Left lung (tissue), 10 donors: ENCODE results near the gene SLC38A10. TPM values are rescaled to one million over a fixed set of nuclear protein-coding genes. Genes with fewer than 3 reads are reported as not detected.
A peak's percentile ranks its signal among the peaks of the same experiment; 100 is the strongest.

Experiments used
- ATAC-seq: fragments of 200-7000 bp; cut with Tn5 transposase; one replicate; pipeline ENCODE4 v1.9.1; 2020; ENCODE audit warnings: moderate library complexity
- DNase-seq, 4 donors: peaks; one replicate each; pipeline ENCODE4 v3.0.0-alpha.2; 2013 to 2020
- H3K27ac ChIP-seq, 2 donors: fragments of 200-600 bp; sonication (generic) in 1 of 2; one replicate each; pipeline versions ENCODE4 v1.5.0 to v1.8.0; 2020 to 2021
- H3K27me3 ChIP-seq, 2 donors: fragments of 200-600 bp; sonication (generic) in 1 of 2; one replicate each; pipeline versions ENCODE4 v1.5.0 to v1.8.0; 2020 to 2021
- H3K36me3 ChIP-seq, 2 donors: fragments of 200-600 bp; sonication (generic) in 1 of 2; one replicate each; pipeline versions ENCODE4 v1.5.0 to v1.8.0; 2020 to 2021
- H3K4me1 ChIP-seq, 2 donors: fragments of 200-600 bp; one replicate each; pipeline ENCODE4 v1.8.0; 2021
- H3K4me3 ChIP-seq, 2 donors: fragments of 200-600 bp; sonication (generic) in 1 of 2; one replicate each; pipeline versions ENCODE4 v1.5.0 to v1.8.0; 2020 to 2021; ENCODE audit warnings: mild to moderate bottlenecking in 1 of 2
- H3K9me3 ChIP-seq, 2 donors: fragments of 200-600 bp; sonication (generic) in 1 of 2; one replicate each; pipeline versions ENCODE4 v1.5.0 to v1.8.0; 2020 to 2021
- intact Hi-C, 2 donors: fragments of 100-400 bp; cut with DNase I; formaldehyde crosslinking; loops; one replicate each; pipeline versions ENCODE4 v1.11.2 to v1.14.2; 2022
- polyA plus RNA-seq, 6 donors: library from polyadenylated mRNA; unstranded; fragments of 120-200 nt; gene quantifications; one replicate each; pipeline ENCODE4 v1.2.1, GENCODE V29; 2013; ENCODE audit not compliant: insufficient read length in 6 of 6
- total RNA-seq, 2 donors: library from RNA; stranded (reverse); fragmentation: NEBNext Ultra II Directional; extraction: Animal tissue kit (Norgen Biotek cat#: 25700); gene quantifications; one replicate each; pipeline ENCODE4 v1.2.1, GENCODE V29; 2021
- TF ChIP-seq, protein P1 (sequence below), 2 donors: fragments of 200-600 bp; sonication (generic) in 1 of 2; IDR thresholded peaks; one replicate each; pipeline versions ENCODE4 v1.5.0 to v1.8.0; 2021; ENCODE audit warnings: antibody characterized with exemption in 2 of 2
- donor health status: DM: no; HTN: yes; CAD: no.
- donor health status: DM: no; HTN: no; CAD: no.

SLC38A10 gene
- total and polyA plus RNA-seq, 8 donors = 48.4 to 109 (median 63.0) TPM

- no peak for ATAC-seq
- Histone ChIP-seq H3K4me3 (no peak overlapping the region), H3K27me3 (no peaks in the 10 kb centered on the region), H3K4me1 (peaks cover 17 to 27% of the 10 kb centered on the region in 2 donors), H3K27ac (no peak overlapping the region), H3K36me3 (no peaks in the 10 kb centered on the region), H3K9me3 (no peaks in the 10 kb centered on the region)
- intact Hi-C loops = no loop called here
- DNase-seq = peak in 1 of 4 donors; percentile 45
- TF ChIP-seq, protein P1, sequence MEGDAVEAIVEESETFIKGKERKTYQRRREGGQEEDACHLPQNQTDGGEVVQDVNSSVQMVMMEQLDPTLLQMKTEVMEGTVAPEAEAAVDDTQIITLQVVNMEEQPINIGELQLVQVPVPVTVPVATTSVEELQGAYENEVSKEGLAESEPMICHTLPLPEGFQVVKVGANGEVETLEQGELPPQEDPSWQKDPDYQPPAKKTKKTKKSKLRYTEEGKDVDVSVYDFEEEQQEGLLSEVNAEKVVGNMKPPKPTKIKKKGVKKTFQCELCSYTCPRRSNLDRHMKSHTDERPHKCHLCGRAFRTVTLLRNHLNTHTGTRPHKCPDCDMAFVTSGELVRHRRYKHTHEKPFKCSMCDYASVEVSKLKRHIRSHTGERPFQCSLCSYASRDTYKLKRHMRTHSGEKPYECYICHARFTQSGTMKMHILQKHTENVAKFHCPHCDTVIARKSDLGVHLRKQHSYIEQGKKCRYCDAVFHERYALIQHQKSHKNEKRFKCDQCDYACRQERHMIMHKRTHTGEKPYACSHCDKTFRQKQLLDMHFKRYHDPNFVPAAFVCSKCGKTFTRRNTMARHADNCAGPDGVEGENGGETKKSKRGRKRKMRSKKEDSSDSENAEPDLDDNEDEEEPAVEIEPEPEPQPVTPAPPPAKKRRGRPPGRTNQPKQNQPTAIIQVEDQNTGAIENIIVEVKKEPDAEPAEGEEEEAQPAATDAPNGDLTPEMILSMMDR (IDR thresholded peaks at IDR 0.05) = no peak
Observed at GRCh38 chr17:81312624-81313325, 17.7 kb upstream of the SLC38A10 start.

DNA sequence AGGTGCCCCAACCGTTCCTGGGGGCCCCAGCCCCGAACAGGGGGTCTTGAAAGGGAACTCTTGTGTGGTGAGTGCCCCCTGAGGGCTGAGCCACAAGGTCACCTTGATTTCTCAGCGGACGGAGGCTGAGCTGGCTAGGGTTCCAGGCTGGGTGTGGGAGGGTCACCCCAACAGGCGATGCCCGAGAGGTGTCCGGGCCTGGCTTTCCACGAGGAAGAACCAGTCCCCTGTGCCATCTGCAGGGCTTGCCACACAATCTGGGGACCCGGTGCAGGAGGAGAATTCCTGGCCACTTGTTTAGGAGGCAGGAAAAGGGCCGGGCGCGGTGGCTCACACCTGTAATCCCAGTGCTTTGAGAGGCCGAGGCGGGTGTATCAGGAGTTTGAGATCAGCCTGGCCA is 16.8 kb upstream of the SLC38A10 start:
- TF ChIP-seq, protein P1 (IDR thresholded peaks at IDR 0.05) = no peak
- H3K4me3 ChIP-seq = no peak overlapping the region
- DNase-seq (peak in 1 of 4 donors; percentile 64), ATAC-seq (no peak)
- no peaks in the 10 kb centered on the region for H3K36me3 ChIP-seq
- intact Hi-C loops = no loop called here
- no peak overlapping the region for H3K27ac ChIP-seq
- H3K4me1 ChIP-seq = peaks cover 17 to 30% of the 10 kb centered on the region in 2 donors
- no peaks in the 10 kb centered on the region for H3K27me3 ChIP-seq
- no peaks in the 10 kb centered on the region for H3K9me3 ChIP-seq

DNA sequence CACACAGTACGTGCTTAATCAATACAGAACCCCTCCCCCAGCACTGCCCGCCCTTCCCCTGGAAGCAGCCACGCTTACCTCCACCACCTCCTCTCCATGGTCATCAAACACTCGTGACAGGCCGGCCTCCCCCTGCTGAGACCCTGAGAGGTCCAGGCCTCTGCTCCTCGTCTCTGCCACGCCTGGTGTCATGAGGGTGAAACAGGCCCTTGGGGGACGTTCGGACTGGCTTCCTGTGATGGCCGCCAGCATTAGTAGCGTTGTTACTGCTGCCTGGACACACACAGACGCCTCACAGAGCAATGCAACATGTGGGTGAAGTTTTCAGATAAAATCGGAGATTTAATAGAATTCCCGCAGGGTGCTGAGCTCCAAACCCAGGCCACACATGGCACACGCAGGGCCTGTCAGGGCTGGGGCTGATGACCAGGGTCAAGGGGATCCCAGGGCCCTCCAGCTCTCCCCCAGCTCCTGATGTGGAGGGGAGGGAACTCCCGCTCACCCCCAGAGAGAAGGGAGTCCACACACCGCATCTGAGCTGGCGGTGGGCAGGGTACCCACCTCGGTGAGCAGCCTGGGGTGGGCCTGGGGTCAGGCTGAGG is 15.9 kb upstream of the SLC38A10 start:
- intact Hi-C loops = no loop called here
- no peak overlapping the region for H3K27ac ChIP-seq
- H3K4me1 ChIP-seq = peaks cover 17 to 33% of the 10 kb centered on the region in 2 donors
- peak in 1 of 4 donors; percentile 63 for DNase-seq
- no peaks in the 10 kb centered on the region for H3K9me3 ChIP-seq
- no peaks in the 10 kb centered on the region for H3K36me3 ChIP-seq
- no peak overlapping the region for H3K4me3 ChIP-seq
- H3K27me3 ChIP-seq = no peaks in the 10 kb centered on the region
- TF ChIP-seq, protein P1 (IDR thresholded peaks at IDR 0.05) = no peak
- ATAC-seq = no peak

GRCh38 chr17:81309859-81310839 is 15.0 kb upstream of the SLC38A10 start:
- Histone ChIP-seq H3K4me1 (peaks cover 17 to 33% of the 10 kb centered on the region in 2 donors), H3K27ac (peak overlapping the region; percentile 80 to 87), H3K27me3 (no peaks in the 10 kb centered on the region), H3K36me3 (no peaks in the 10 kb centered on the region), H3K4me3 (peak overlapping the region in 1 of 2 donors; percentile 41), H3K9me3 (no peaks in the 10 kb centered on the region)
- ATAC-seq (no peak), DNase-seq (peak in 2 of 4 donors; percentile 69 to 77)
- intact Hi-C loops = no loop called here
- TF ChIP-seq, protein P1 (IDR thresholded peaks at IDR 0.05) = no peak
